Vagina (tissue), 2 donors: ENCODE results near the gene SAP30BP. TPM values are rescaled to one million over a fixed set of nuclear protein-coding genes. Genes with fewer than 3 reads are reported as not detected.

Source experiments
- DNase-seq, 2 donors: peaks; one replicate each; pipeline ENCODE4 v3.0.0-alpha.2; 2017; ENCODE audit errors: extremely low spot score in 2 of 2
- H3K27ac ChIP-seq: fragments of 200-600 bp; sonication (generic); one replicate; pipeline ENCODE4 v1.5.1; 2019
- H3K27me3 ChIP-seq: fragments of 200-600 bp; sonication (generic); one replicate; pipeline ENCODE4 v1.5.1; 2019
- H3K36me3 ChIP-seq, 2 donors: fragments of 200-600 bp; sonication (generic); one replicate each; pipeline ENCODE4 v1.5.1; 2017 to 2019
- H3K4me1 ChIP-seq: fragments of 200-600 bp; sonication (generic); one replicate; pipeline ENCODE4 v1.5.1; 2019
- H3K4me3 ChIP-seq, 2 donors: fragments of 200-600 bp; sonication (generic); 1 replicate in 1 of 2; 2 replicates in 1 of 2; pipeline ENCODE4 v1.5.1; 2016 to 2019
- H3K9me3 ChIP-seq: fragments of 200-600 bp; sonication (generic); one replicate; pipeline ENCODE4 v1.5.1; 2019
- CTCF ChIP-seq, 3 experiments: fragments of 450-650 bp in 2 of 3; fragments of 200-600 bp in 1 of 3; sonication (generic) in 1 of 3; IDR thresholded peaks; one replicate each; pipeline ENCODE4 v1.5.1; 2017 to 2019; ENCODE audit warnings: antibody characterized with exemption in 3 of 3, mild to moderate bottlenecking in 2 of 3, moderate library complexity in 2 of 3
- POLR2A ChIP-seq, 2 donors: fragments of 450-650 bp; IDR thresholded peaks; one replicate each; pipeline ENCODE4 v1.6.1; 2017; ENCODE audit warnings: antibody characterized with exemption in 2 of 2, mild to moderate bottlenecking in 2 of 2, moderate library complexity in 2 of 2
- POLR2AphosphoS5 ChIP-seq, 2 donors: sonication (generic); formaldehyde crosslinking; IDR thresholded peaks; one replicate each; pipeline ENCODE4 v1.9.0; 2017; ENCODE audit warnings: antibody characterized with exemption in 2 of 2, mild to moderate bottlenecking in 2 of 2, low read depth in 1 of 2; ENCODE audit not compliant: insufficient read depth in 1 of 2
- intact Hi-C: fragments of 100-400 bp; cut with DNase I; formaldehyde crosslinking; loops from one replicate; pipeline ENCODE4 v1.15.1; 2023
- total RNA-seq: library from RNA; depleted of rRNA; stranded (reverse); fragments of >200 nt; gene quantifications from one replicate; pipeline ENCODE4 v1.2.3, GENCODE V29; 2016

The SAP30BP gene
- total RNA-seq, 1 donor from 2014 or later: 79.1 TPM

- intact Hi-C loops: no loop called here
- peak overlapping the region; percentile 31 for H3K27ac ChIP-seq
- no peak overlapping the region for H3K4me3 ChIP-seq
These were observed 12.6 kb downstream of the SAP30BP start for GRCh38 chr17:75679706-75680211.

DNA sequence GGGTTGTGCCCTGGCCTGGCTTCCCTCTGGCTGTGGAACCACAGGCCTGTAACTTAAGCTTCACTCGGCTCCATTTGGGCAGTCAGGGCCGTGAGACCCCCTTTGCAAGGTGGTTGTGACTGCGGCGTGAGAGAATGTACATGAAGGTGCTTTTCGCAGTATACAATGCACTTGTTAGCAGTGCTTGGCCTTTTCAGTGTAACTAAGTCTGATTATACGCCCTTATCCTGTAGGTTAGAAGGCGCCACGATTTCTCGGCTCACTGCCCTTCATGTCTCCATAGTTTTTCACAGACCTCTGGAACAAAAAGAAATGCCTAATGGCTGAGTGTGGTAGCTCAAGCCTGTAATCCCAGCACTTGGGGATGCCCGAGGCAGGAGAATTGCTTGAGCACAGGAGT, 13.3 kb downstream of the SAP30BP start:
- peaks cover 34% of the 10 kb centered on the region for H3K4me1 ChIP-seq
- H3K4me3 ChIP-seq: no peak overlapping the region
- no peak for DNase-seq
- H3K27ac ChIP-seq: peak overlapping the region; percentile 31
- H3K9me3 ChIP-seq: no peaks in the 10 kb centered on the region
- intact Hi-C loops: no loop called here
- peaks cover 0 to 12% of the 10 kb centered on the region in 2 donors for H3K36me3 ChIP-seq
- H3K27me3 ChIP-seq: no peaks in the 10 kb centered on the region
- TF ChIP-seq POLR2AphosphoS5 (IDR thresholded peaks at IDR 0.05; ENCODE audit: insufficient read depth in 1 of 2, low read depth in 1 of 2) (no peak), CTCF (IDR thresholded peaks at IDR 0.05) (no peak)

More at GRCh38 chr17:75679706-75680211, 12.6 kb downstream of the SAP30BP start:
- DNase-seq: no peak
- H3K9me3 ChIP-seq: no peaks in the 10 kb centered on the region
- peak in 2 of 3 experiments; percentile 15 to 26 for TF ChIP-seq CTCF (IDR thresholded peaks at IDR 0.05)
- peak in 1 of 2 donors; percentile 73 for TF ChIP-seq POLR2AphosphoS5 (IDR thresholded peaks at IDR 0.05; ENCODE audit: insufficient read depth in 1 of 2, low read depth in 1 of 2)
- no peak for TF ChIP-seq POLR2A (IDR thresholded peaks at IDR 0.05)
- no peaks in the 10 kb centered on the region for H3K27me3 ChIP-seq
- H3K36me3 ChIP-seq: peaks cover 0 to 12% of the 10 kb centered on the region in 2 donors
- peaks cover 27% of the 10 kb centered on the region for H3K4me1 ChIP-seq

DNA sequence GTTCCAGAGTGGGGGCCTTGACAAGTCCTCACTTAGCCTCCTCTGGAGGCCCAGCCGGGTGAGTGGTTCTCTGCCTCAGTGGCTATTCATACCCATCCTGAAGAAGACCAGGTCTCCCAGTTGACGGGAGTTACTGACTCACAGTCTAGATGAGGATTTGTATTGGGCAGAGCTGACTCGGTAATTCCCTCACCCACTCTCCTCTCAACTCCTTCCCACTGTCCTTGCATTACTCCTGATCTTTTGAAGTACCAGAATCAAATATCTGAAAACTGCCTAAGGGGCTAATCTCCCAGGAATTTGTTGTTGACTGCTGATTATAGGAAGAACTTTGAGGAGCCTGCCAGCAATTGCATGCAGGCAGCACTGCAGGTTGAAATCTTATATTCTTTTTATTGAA, 14.2 kb downstream of the SAP30BP start:
- intact Hi-C loops: no loop called here
- Histone ChIP-seq H3K27ac (peak overlapping the region; percentile 31), H3K9me3 (no peaks in the 10 kb centered on the region), H3K36me3 (peaks cover 0 to 12% of the 10 kb centered on the region in 2 donors), H3K4me1 (peaks cover 42% of the 10 kb centered on the region), H3K4me3 (no peak overlapping the region), H3K27me3 (no peaks in the 10 kb centered on the region)
- no peak for DNase-seq
- no peak for TF ChIP-seq CTCF (IDR thresholded peaks at IDR 0.05)
- TF ChIP-seq POLR2A (IDR thresholded peaks at IDR 0.05): no peak

GRCh38 chr17:75683583-75683982, 16.4 kb downstream of the SAP30BP start:
- intact Hi-C loops: no loop called here
- Histone ChIP-seq H3K27ac (peak overlapping the region; percentile 72), H3K27me3 (no peaks in the 10 kb centered on the region), H3K36me3 (peaks cover 0 to 8% of the 10 kb centered on the region in 2 donors), H3K4me3 (no peak overlapping the region), H3K4me1 (peaks cover 65% of the 10 kb centered on the region), H3K9me3 (no peaks in the 10 kb centered on the region)
- TF ChIP-seq CTCF (IDR thresholded peaks at IDR 0.05) (no peak), POLR2AphosphoS5 (IDR thresholded peaks at IDR 0.05; ENCODE audit: insufficient read depth in 1 of 2, low read depth in 1 of 2) (no peak), POLR2A (IDR thresholded peaks at IDR 0.05) (no peak)
- no peak for DNase-seq

- Histone ChIP-seq H3K36me3 (peaks cover 0 to 5% of the 10 kb centered on the region in 2 donors), H3K27ac (peak overlapping the region; percentile 72), H3K4me3 (no peak overlapping the region), H3K27me3 (no peaks in the 10 kb centered on the region), H3K4me1 (peaks cover 69% of the 10 kb centered on the region), H3K9me3 (no peaks in the 10 kb centered on the region)
- no peak for TF ChIP-seq CTCF (IDR thresholded peaks at IDR 0.05)
- no peak for TF ChIP-seq POLR2AphosphoS5 (IDR thresholded peaks at IDR 0.05; ENCODE audit: insufficient read depth in 1 of 2, low read depth in 1 of 2)
- no peak for TF ChIP-seq POLR2A (IDR thresholded peaks at IDR 0.05)
- intact Hi-C loops: no loop called here
- no peak for DNase-seq
These were observed 17.1 kb downstream of the SAP30BP start for GRCh38 chr17:75684249-75684648.
